ENCODE results near the gene SLC66A2.
"Not testable (repeated sequence)": the region's sequence is repeated elsewhere in the genome, so short reads cannot be mapped to it uniquely, and the experiment has no call there.

The SLC66A2 gene

GRCh38 chr18:79900610-79901570 is 50.6 kb downstream of the SLC66A2 start:
- no peak for DNase-seq

- DNase-seq, result no peak
These were observed 51.6 kb downstream of the SLC66A2 start for GRCh38 chr18:79899609-79900445.

GRCh38 chr18:79898952-79899608 is 52.4 kb downstream of the SLC66A2 start:
- DNase-seq, result no peak

- DNase-seq, result no peak
These were observed 53.4 kb downstream of the SLC66A2 start for GRCh38 chr18:79897940-79898625.

GRCh38 chr18:79896738-79897137 is 54.7 kb downstream of the SLC66A2 start:
- DNase-seq, result no peak

GRCh38 chr18:79890674-79891073 is 60.8 kb downstream of the SLC66A2 start:
- DNase-seq, result no peak

- no peak for DNase-seq
These were observed 61.9 kb downstream of the SLC66A2 start for GRCh38 chr18:79889569-79889968.

GRCh38 chr18:79888016-79888415 is 63.4 kb downstream of the SLC66A2 start:
- no peak for DNase-seq

GRCh38 chr18:79887181-79888000 is 64.1 kb downstream of the SLC66A2 start:
- DNase-seq, result no peak

- no peak for DNase-seq
These were observed 66.3 kb downstream of the SLC66A2 start for GRCh38 chr18:79884963-79885728.

GRCh38 chr18:79884294-79884962 is 67.0 kb downstream of the SLC66A2 start:
- no peak for DNase-seq

GRCh38 chr18:79883461-79884293 is 67.8 kb downstream of the SLC66A2 start:
- DNase-seq, result no peak

- DNase-seq, result no peak
These were observed 68.8 kb downstream of the SLC66A2 start for GRCh38 chr18:79882522-79883241.

- DNase-seq, result no peak
These were observed 69.8 kb downstream of the SLC66A2 start for GRCh38 chr18:79881695-79882094.

- DNase-seq, result no peak
These were observed 71.9 kb downstream of the SLC66A2 start for GRCh38 chr18:79879566-79879965.

- no peak for DNase-seq
These were observed 72.6 kb downstream of the SLC66A2 start for GRCh38 chr18:79878741-79879378.

GRCh38 chr18:79878246-79878645 is 73.2 kb downstream of the SLC66A2 start:
- not testable (repeated sequence) for DNase-seq

All from NCI-H1417 (cell line).